NOMO-1 treated with DMSO at 0.1 percent for 48 hours (cell line): ENCODE measurements around the gene IFNLR1.
"Not testable (repeated sequence)": the region's sequence is repeated elsewhere in the genome, so short reads cannot be mapped to it uniquely, and the experiment has no call there.

Experiments used
- DNase-seq: peaks from one replicate; lab custom pipeline; 2025; ENCODE audit not compliant: unreplicated experiment; lab: John Stamatoyannopoulos, UW

IFNLR1 gene

DNA sequence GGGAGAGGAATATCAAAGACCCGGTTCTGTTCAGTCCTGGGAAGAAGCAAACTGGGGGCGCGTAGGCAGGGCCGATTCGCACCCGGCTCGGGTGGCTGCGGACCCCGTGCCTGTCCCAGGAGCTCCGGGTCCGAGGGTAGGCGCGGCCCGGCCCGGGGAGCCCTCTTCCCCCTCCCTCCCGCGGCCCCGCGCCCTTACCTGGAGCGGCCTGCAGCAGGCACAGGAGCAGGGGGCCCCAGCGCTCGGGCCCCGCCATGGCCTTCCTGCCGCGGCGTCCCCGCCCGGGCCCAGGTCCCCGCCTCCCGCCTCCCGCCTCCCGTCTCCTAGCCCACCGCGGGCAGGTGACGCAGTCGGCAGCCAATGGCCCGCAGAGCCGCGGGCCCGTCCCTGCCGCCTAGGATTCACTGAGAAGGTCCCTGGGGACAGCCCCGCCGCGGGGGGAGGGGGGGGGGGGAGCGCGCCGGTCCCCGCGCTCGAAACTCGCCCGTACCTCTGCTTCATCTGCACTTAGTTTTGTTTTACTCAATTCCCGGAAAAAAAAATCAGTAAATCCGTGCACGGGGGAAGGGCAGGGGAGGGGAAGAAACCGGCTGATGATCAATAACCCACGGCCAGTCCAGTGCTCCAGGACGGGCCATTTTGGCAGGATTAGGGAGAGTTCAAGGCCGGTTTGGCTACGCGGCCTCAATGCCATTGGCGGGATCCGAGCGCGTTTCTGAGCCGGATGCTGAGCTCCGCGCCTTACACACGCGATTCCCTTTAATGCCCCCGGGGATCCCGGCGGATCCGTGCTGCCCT lies at the start of gene IFNLR1:
TSS of gene IFNLR1 (minus strand) at position 297 of the 798 bp plus-strand sequence. CDS start at position 256, 41 bp downstream.
- DNase-seq: peak; percentile 36

DNA sequence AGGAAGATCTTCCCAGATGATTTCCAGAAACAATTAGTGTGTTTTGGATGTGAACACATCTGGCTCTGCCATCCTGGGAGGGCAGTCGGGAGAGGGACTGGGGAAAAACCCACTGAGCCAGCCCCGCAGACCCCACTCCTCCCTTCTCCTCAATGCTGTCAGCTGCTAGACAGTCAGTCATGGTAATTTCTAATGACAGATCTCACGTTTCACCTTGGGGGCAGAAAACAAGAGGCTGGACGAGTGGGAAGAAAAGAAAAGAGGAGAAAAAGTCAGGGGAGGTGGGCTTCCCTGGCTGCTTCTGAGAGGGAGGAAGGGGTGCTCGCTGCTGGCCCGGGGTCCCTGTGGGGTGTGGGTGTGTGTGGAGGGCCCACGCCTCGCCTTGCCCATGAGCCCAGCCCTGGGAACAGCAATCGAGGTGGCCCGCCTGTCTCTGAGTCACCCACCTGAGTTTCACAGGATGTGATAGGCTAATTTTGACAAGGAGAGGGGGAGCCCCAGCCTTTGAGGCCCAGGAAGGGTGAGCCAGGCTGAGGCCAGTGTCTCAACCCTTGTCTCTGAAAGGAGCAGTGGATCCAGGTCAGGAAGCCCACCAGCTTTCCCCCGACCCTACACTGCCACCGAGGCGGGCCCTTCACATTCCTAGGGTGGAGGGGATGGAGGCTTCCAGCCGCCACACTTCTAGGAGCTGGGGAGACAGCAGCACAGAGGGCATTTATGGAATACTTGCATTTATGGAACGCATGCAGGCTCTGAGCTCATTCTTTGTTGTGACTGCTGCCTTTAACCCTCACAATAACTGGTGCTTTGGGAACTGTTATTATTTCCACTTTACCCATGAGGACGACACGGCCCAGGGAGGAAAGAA lies 49.1 kb upstream of the IFNLR1 start:
- no peak for DNase-seq

DNA sequence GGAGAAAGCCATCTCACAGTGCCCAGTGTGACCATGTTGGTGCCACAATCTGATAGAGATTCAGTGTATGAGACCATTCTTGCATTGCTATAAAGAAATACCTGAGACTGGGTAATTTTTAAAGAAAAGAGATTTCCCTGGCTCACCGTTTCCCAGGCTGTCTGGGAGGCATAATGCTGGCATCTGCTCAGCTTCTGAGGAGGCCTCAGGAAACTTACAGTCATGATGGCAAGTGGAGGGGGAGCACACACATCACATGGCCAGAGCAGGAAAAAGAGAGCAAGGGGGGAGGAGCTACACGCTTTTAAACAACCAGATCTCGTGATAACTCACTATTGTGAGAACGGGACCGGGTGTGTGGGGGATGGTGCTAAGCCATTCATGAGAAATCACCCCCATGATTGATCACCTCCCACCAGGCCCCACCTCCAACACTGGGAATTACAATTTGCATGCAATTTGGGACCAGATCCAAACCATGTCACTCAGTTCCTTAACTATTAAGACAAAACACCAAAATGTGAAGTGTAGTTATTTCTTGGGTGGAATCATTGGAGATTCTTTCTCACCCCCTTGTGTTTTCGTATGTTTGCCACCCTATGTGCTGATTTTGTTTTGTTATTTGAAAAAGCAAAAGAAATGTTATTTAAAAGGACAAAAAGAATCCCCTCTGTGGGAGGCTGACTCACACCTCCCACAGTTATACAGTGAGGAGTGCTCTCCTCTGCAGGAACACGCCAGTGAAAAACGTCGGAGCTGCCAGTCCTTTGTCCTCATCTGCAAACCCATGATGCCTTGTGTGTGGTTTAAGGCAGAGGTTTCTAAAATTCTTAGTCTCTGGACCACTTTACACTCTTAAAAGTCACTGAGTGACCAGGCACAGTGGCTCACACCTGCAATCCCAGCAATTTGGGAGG lies 46.9 kb upstream of the IFNLR1 start:
- DNase-seq: no peak

DNA sequence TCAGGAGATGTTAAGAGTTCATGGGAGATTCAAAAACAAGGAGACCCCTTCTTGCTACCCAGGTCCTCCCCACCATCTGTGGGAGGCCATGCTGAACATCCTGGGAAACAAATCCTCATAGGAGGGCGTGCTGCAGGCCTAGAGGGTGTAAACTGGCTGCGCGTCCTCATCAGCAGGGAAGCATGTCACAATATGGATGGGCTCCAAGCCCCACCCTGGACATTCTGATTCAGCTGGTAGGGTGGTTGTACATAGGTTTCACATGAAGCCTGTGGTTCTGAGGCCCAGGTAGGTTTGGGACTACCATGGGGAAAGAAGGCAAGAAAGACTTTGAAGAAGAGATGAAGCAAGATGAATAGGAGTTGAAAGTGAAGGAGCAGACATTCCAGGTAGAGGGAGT lies 44.6 kb upstream of the IFNLR1 start:
- DNase-seq: no peak

- no peak for DNase-seq
These were observed 41.2 kb upstream of the IFNLR1 start for GRCh38 chr1:24228311-24228710.

DNA sequence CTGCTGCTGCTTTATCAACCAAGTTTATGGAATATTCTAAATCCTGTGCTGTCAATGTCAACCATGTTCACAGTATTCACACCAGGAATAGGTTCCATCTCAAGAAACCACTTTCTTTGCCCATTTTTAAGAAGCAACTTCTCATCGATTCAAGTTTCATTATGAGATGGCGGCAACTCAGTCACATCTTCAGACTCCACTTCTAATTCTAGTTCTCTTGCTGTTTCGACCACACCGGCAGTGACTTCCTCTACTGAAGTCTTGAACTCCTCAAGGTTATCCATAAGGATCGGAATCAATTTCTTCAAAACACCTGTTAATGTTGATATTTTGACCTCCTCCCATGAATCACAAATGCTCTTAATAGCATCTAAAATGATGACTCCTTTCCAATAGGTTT lies 39.7 kb upstream of the IFNLR1 start:
- no peak for DNase-seq

- no peak for DNase-seq
These were observed 37.7 kb upstream of the IFNLR1 start for GRCh38 chr1:24224761-24225160.

GRCh38 chr1:24224086-24224485 lies 37.0 kb upstream of the IFNLR1 start:
- no peak for DNase-seq

GRCh38 chr1:24222793-24223192 lies 35.7 kb upstream of the IFNLR1 start:
- no peak for DNase-seq

DNA sequence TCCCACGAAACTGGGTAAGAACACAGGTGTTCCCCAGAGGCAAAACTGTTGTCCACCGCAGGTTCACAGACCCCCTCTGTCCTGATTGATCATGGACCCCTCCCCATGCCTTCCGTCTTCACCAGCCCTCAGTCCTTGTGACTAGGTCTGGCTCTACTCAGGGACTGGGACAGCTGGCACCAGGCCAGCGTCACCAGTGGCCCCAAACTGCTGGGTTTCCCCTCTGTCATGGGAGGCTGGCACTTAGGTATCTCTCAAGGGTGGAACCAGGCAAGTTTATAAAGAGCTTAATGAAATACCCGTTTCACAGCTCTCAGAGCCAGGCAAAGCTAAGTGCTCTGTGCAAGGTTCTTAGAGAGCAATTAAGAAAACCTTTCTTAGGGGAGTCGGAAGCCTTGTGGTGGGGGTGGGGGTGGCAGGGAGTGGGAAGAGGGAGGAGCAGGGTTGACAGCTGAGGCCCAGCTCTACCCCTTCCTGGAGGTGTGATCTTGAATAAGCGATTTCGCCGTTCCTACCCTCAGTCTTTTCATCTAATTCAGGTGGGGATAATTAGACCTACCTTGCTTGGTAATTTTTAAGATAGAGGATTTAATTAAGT lies 35.0 kb upstream of the IFNLR1 start:
- no peak for DNase-seq

DNA sequence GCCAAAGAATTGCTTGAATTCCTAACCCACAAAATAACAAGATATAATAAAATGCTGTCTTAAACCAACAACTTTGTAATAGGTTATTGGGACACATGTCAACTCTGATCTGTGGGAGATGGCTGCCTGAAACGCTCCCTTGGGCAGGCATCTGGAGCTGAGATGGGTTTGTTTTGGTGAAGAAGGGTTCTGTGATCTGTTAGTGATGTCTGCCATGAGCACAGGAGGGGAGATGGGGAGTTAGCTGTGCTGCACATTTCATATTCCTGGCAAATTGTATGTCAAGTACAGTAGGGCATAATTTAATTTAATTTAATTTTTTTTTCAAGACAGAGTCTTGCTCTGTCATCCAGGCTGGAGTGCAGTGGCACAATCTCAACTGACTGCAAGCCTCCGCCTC lies 34.2 kb upstream of the IFNLR1 start:
- no peak for DNase-seq

DNA sequence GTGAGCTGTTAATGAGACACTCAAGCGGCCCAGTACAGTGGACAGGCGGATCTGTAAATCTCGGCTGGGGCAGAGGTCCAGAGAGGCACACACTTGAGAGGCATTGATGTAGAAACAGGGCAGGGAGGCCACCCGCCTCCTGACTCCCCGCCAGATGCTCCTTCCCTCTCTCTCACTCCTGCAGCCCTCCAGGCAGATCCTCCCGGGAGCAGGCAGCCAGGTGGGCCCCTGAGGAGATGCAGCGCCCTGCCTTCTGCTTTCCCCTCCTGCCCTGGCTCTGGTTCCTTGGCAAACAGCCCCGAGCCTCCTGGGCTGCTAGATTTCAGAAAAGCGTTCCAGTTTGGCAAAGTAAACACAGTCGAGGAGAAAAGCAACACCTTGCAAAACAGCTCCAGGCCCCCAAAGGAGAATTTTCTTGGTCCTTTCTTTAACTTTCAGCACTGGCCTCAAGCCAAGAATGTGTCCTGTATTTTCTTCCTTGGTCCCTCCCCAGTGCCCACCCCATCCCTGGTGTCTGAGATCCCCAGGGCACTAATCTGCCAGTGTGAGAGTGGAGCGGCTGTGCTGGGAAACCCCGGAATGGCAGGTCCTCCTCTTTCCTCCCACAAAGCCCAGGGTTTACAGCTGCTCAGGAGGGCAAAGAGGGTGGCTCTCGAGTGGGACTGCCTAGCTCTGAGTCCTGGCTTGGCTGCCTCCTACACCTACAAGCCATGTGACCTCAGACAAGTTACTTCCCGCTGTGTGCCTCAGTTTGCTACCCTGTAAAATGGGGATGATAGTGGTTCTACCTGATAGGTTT lies 29.4 kb upstream of the IFNLR1 start:
- DNase-seq: no peak

GRCh38 chr1:24215226-24215814 lies 28.2 kb upstream of the IFNLR1 start:
- DNase-seq: no peak

- DNase-seq: no peak
These were observed 25.3 kb upstream of the IFNLR1 start for GRCh38 chr1:24212376-24212775.

GRCh38 chr1:24210195-24210627 lies 23.1 kb upstream of the IFNLR1 start:
- no peak for DNase-seq

DNA sequence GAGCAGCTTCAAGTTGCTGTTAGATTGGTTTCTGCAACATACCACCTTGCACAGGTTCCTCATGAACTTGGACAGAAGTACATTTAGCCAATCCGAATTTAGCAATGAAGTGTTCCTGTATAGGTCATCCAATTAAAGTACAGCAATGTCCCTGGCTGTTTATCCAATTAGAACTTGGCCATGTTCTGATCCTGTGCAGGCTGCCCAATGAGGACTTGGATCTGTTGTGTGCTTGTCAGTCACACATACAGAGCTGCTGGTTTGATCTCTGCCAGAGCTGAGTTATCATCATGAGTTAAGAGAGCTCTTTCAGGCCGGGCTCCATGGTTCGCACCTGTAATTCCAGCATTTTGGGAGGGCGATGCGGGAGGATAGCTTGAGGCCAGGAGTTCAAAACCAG lies 22.0 kb upstream of the IFNLR1 start:
- DNase-seq: no peak

DNA sequence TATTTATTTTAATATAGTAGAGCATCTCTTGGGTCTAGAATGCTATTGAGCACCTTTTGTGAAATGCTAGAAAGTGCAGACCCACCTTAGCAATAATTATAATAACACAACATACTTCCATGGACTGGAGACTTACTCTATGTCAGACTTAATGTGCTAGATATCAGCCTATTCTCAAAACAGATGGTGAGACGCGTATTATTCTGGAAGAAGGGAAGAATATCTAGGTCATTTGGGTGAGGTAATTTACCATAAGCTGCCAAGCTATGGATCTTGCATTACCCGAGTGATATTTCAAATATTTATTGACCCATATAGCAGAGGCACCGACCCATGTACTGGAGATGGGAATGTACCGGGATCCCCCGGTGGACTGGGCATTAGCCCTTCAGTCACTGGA lies 20.6 kb upstream of the IFNLR1 start:
- no peak for DNase-seq

DNA sequence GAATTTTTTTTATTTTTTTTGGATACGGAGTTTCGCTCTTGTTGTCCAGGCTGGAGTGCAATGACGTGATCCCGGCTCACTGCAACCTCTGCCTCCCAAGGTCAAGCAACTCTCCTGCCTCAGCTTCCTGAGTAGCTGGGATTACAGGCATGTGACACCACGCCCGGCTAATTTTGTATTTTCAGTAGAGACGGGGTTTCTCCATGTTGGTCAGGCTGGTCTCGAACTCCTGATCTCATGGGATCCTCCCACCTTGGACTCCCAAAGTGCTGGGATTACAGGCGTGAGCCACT lies 20.3 kb upstream of the IFNLR1 start:
- DNase-seq: not testable (repeated sequence)

DNA sequence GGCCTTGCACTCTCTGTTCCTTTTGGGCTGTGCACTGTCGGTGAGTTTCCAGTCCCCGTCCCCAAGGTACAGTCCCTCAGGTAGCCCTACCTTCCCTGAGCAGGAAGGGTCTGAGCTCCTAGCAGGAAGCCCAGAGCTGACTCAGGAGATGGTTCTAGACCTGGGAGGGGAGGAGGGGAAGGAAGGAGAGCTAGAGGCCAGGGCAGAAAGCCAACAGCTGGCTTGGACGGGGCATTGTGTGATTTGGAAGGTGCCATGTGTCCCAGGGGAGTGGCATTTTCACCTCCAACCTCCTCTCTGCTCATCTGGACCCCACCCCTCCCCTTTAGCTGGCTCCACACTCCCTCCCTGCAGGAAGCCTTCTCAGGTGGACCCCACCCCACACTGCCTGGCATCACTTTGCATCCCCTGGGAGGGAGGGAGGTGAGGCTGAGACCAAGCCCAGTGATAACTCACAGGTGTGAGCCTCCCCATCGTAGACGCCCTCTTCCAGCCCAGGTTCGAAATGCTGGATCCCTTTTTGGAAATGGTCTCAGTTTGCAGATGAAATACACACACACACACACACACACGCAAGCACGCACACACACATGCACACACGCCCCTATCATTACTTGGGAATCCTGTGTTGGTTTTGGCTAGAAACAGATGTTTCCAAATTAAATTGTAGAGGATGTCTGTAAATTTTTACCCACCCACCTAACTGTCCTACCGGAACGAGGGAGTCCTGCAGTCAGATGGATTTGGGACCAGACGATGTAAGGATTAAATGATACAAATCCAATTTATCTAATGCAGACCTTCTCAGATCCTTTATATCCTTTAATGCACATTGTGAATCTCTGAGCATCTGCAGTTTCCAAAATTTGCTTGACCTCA lies 19.7 kb upstream of the IFNLR1 start:
- DNase-seq: no peak
